Peyer's patch (tissue), 4 donors: ENCODE measurements around the gene TMEM243.

ENCODE experiments used
- POLR2A ChIP-seq, 2 donors: fragments of 450-650 bp; IDR thresholded peaks; one replicate each; pipeline ENCODE4 v1.5.1; 2017; ENCODE audit warnings: antibody characterized with exemption in 2 of 2, mild to moderate bottlenecking in 2 of 2, moderate library complexity in 2 of 2
- TF ChIP-seq, protein P1 (sequence below), 6 experiments: fragments of 450-650 bp in 4 of 6; fragments of 200-600 bp in 2 of 6; sonication (generic) in 1 of 6; IDR thresholded peaks; one replicate each; pipeline ENCODE4 v1.5.1; 2017 to 2019; ENCODE audit warnings: antibody characterized with exemption in 6 of 6, mild to moderate bottlenecking in 3 of 6, moderate library complexity in 1 of 6

DNA sequence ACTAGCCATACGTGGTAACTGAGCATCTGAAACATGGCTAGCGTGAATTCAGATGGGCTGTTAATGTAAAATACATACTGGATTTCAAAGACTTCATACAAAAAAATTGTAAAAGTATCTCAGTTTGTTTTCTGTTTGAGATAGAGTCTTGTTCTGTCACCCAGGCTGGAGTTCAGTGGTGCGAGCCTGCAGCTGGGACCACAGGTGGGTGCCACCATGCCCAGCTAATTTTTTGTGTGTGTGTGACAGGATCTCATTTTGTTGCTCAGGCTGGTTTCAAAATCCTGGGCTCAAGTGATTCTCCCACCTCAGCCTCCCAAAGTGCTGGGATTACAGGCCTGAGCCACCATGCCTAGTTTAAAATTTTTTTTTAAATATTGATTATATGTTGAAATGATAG is 4.5 kb downstream of the TMEM243 start:
- no peak for TF ChIP-seq POLR2A (IDR thresholded peaks at IDR 0.05)
- TF ChIP-seq, protein P1, sequence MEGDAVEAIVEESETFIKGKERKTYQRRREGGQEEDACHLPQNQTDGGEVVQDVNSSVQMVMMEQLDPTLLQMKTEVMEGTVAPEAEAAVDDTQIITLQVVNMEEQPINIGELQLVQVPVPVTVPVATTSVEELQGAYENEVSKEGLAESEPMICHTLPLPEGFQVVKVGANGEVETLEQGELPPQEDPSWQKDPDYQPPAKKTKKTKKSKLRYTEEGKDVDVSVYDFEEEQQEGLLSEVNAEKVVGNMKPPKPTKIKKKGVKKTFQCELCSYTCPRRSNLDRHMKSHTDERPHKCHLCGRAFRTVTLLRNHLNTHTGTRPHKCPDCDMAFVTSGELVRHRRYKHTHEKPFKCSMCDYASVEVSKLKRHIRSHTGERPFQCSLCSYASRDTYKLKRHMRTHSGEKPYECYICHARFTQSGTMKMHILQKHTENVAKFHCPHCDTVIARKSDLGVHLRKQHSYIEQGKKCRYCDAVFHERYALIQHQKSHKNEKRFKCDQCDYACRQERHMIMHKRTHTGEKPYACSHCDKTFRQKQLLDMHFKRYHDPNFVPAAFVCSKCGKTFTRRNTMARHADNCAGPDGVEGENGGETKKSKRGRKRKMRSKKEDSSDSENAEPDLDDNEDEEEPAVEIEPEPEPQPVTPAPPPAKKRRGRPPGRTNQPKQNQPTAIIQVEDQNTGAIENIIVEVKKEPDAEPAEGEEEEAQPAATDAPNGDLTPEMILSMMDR (IDR thresholded peaks at IDR 0.05), result no peak
